Transverse colon (tissue), 4 donors: Measurements from ENCODE around the gene TPP2.

ENCODE experiments used
- CTCF ChIP-seq, 5 experiments: fragments of 200-600 bp in 3 of 5; fragments of 450-650 bp in 2 of 5; sonication (generic) in 3 of 5; IDR thresholded peaks; 1 replicate in 2 of 5; 2 replicates in 3 of 5; pipeline ENCODE4 v1.5.1; 2016 to 2017; ENCODE audit warnings: antibody characterized with exemption in 5 of 5, inconsistent platforms in 3 of 5, mild to moderate bottlenecking in 2 of 5, moderate library complexity in 1 of 5
- POLR2AphosphoS5 ChIP-seq, 3 donors: sonication (generic); formaldehyde crosslinking; IDR thresholded peaks; one replicate each; pipeline ENCODE4 v1.6.1; 2016; ENCODE audit warnings: antibody characterized with exemption in 3 of 3

GRCh38 chr13:102569488-102569887 lies 27.3 kb upstream of the TPP2 start:
- no peak for TF ChIP-seq POLR2AphosphoS5 (IDR thresholded peaks at IDR 0.05)
- no peak for TF ChIP-seq CTCF (IDR thresholded peaks at IDR 0.05)
